KOPT-K1 (cell line): ENCODE data around the gene ATP8A1.

Experiments
- H3K27ac ChIP-seq: fragments of 200-600 bp; sonication (generic); 2 replicates; pipeline ENCODE4 v1.5.1; 2016; ENCODE audit warnings: antibody characterized with exemption, mild to moderate bottlenecking, low read depth, low read length; ENCODE audit not compliant: poor library complexity, severe bottlenecking
- H3K36me3 ChIP-seq: fragments of 200-600 bp; sonication (generic); 2 replicates; pipeline ENCODE4 v1.5.1; 2017; ENCODE audit warnings: antibody characterized with exemption, mild to moderate bottlenecking, low read length, moderate library complexity; ENCODE audit not compliant: insufficient read depth
- H3K9me3 ChIP-seq: fragments of 200-600 bp; sonication (generic); 2 replicates; pipeline ENCODE4 v1.5.1; 2017; ENCODE audit warnings: antibody characterized with exemption, low read length, mild to moderate bottlenecking; ENCODE audit not compliant: insufficient read depth, poor library complexity, severe bottlenecking

The ATP8A1 gene

GRCh38 chr4:42364266-42365053 lies 292.4 kb downstream of the ATP8A1 start:
- Histone ChIP-seq H3K36me3 (no peaks in the 10 kb centered on the region), H3K27ac (no peak overlapping the region), H3K9me3 (no peaks in the 10 kb centered on the region)

GRCh38 chr4:42363614-42364013 lies 293.3 kb downstream of the ATP8A1 start:
- H3K27ac ChIP-seq, result no peak overlapping the region
- no peaks in the 10 kb centered on the region for H3K36me3 ChIP-seq
- no peaks in the 10 kb centered on the region for H3K9me3 ChIP-seq

- Histone ChIP-seq H3K9me3 (no peaks in the 10 kb centered on the region), H3K27ac (no peak overlapping the region), H3K36me3 (no peaks in the 10 kb centered on the region)
These were observed 294.3 kb downstream of the ATP8A1 start for GRCh38 chr4:42362591-42362990.

- Histone ChIP-seq H3K36me3 (no peaks in the 10 kb centered on the region), H3K27ac (no peak overlapping the region), H3K9me3 (no peaks in the 10 kb centered on the region)
These were observed 295.4 kb downstream of the ATP8A1 start for GRCh38 chr4:42361456-42361855.

- Histone ChIP-seq H3K9me3 (no peaks in the 10 kb centered on the region), H3K27ac (no peak overlapping the region)
These were observed 296.6 kb downstream of the ATP8A1 start for GRCh38 chr4:42360256-42360669.

GRCh38 chr4:42359711-42360110 lies 297.2 kb downstream of the ATP8A1 start:
- no peaks in the 10 kb centered on the region for H3K36me3 ChIP-seq
- no peaks in the 10 kb centered on the region for H3K9me3 ChIP-seq
- H3K27ac ChIP-seq, result no peak overlapping the region

More at GRCh38 chr4:42360256-42360669, 296.6 kb downstream of the ATP8A1 start:
- H3K36me3 ChIP-seq, result no peaks in the 10 kb centered on the region
